GM23338 (cell line): ENCODE results near the gene SLC22A14. TPM values are rescaled to one million over a fixed set of nuclear protein-coding genes. Genes with fewer than 3 reads are reported as not detected.

Experiments
- ATAC-seq: fragments of 200-7000 bp; cut with Tn5 transposase; 3 replicates; pipeline ENCODE4 v1.9.1; 2020
- DNase-seq: peaks from one replicate; pipeline ENCODE4 v3.0.0-alpha.2; 2015; ENCODE audit warnings: low spot score
- H2AFZ ChIP-seq: fragments of 200-600 bp; sonication (generic); 2 replicates; pipeline ENCODE4 v1.8.0; 2016; ENCODE audit warnings: antibody characterized with exemption, mild to moderate bottlenecking, moderate library complexity
- H3F3A ChIP-seq: fragments of 200-600 bp; sonication (generic); replicated peaks from 2 replicates; pipeline ENCODE4 v1.8.0; 2017; ENCODE audit warnings: antibody characterized with exemption, mixed run types, low read depth
- H3K27ac ChIP-seq: fragments of 200-600 bp; sonication (generic); 2 replicates; pipeline ENCODE4 v1.6.1; 2016; ENCODE audit warnings: low read depth
- H3K27me3 ChIP-seq: fragments of 200-600 bp; sonication (generic); 2 replicates; pipeline ENCODE4 v1.8.0; 2016; ENCODE audit warnings: mild to moderate bottlenecking, mixed run types, moderate library complexity; ENCODE audit not compliant: insufficient read depth
- H3K36me3 ChIP-seq: fragments of 200-600 bp; sonication (generic); 2 replicates; pipeline ENCODE4 v1.8.0; 2016; ENCODE audit warnings: mild to moderate bottlenecking; ENCODE audit not compliant: insufficient read depth
- H3K4me1 ChIP-seq: fragments of 200-600 bp; sonication (generic); 2 replicates; pipeline ENCODE4 v1.8.0; 2016; ENCODE audit warnings: mild to moderate bottlenecking, moderate library complexity; ENCODE audit not compliant: insufficient read depth
- H3K4me2 ChIP-seq: fragments of 200-600 bp; sonication (generic); 2 replicates; pipeline ENCODE4 v1.7.1; 2017; ENCODE audit warnings: mixed run types
- H3K4me3 ChIP-seq: fragments of 200-600 bp; sonication (generic); 2 replicates; pipeline ENCODE4 v1.6.1; 2016; ENCODE audit warnings: mixed run types
- H3K79me2 ChIP-seq: fragments of 200-600 bp; sonication (generic); replicated peaks from 2 replicates; pipeline ENCODE4 v1.8.0; 2017; ENCODE audit warnings: mild to moderate bottlenecking; ENCODE audit not compliant: insufficient read depth
- H3K9me2 ChIP-seq: fragments of 200-600 bp; sonication (generic); 2 replicates; pipeline ENCODE4 v1.8.0; 2017; ENCODE audit not compliant: insufficient read depth
- H4K20me1 ChIP-seq: fragments of 200-600 bp; sonication (generic); replicated peaks from 2 replicates; pipeline ENCODE4 v1.8.0; 2017; ENCODE audit warnings: mild to moderate bottlenecking; ENCODE audit not compliant: insufficient read depth
- H3K27ac Mint-ChIP-seq: 2 replicates; pipeline ENCODE4 v1.8.0; 2020; ENCODE audit warnings: inconsistent platforms, mild to moderate bottlenecking, moderate library complexity, mixed read lengths
- H3K27me3 Mint-ChIP-seq: 3 replicates; pipeline ENCODE4 v1.8.0; 2022; ENCODE audit warnings: low read depth, mild to moderate bottlenecking, moderate library complexity, mixed read lengths, inconsistent platforms; ENCODE audit not compliant: insufficient read depth, poor library complexity
- H3K36me3 Mint-ChIP-seq: 3 replicates; pipeline ENCODE4 v1.8.0; 2021; ENCODE audit warnings: low read depth, mild to moderate bottlenecking, inconsistent platforms, moderate library complexity, mixed read lengths
- H3K4me1 Mint-ChIP-seq: 3 replicates; pipeline ENCODE4 v1.8.0; 2020; ENCODE audit warnings: mild to moderate bottlenecking, inconsistent platforms, mixed read lengths
- H3K4me3 Mint-ChIP-seq: 3 replicates; pipeline ENCODE4 v1.8.0; 2021; ENCODE audit warnings: moderate library complexity, mild to moderate bottlenecking, inconsistent platforms, mixed read lengths
- H3K9me3 Mint-ChIP-seq: 3 replicates; pipeline ENCODE4 v1.8.0; 2020; ENCODE audit warnings: moderate library complexity, mild to moderate bottlenecking, inconsistent platforms, mixed read lengths
- CTCF ChIP-seq, 2 experiments: fragments of 200-600 bp in 1 of 2; sonication (generic) in 1 of 2; conservative IDR thresholded peaks; 2 replicates each; pipeline versions ENCODE4 v1.5.1 to v1.6.1; 2016 to 2017; ENCODE audit warnings: antibody characterized with exemption in 2 of 2, low read depth in 2 of 2, mild to moderate bottlenecking in 2 of 2, moderate library complexity in 1 of 2
- ETS1 ChIP-seq: IDR thresholded peaks from 2 replicates; pipeline ENCODE4 v1.6.1; 2016; ENCODE audit warnings: antibody characterized with exemption
- EZH2 ChIP-seq: fragments of 200-600 bp; sonication (generic); IDR thresholded peaks from one replicate; pipeline ENCODE4 v1.8.0; 2017; ENCODE audit warnings: antibody characterized with exemption, mild to moderate bottlenecking, low read depth; ENCODE audit not compliant: unreplicated experiment
- EZH2phosphoT487 ChIP-seq: fragments of 200-600 bp; sonication (generic); IDR thresholded peaks from one replicate; pipeline ENCODE4 v1.8.1; 2018; ENCODE audit warnings: antibody characterized with exemption; ENCODE audit not compliant: unreplicated experiment
- NANOG ChIP-seq: IDR thresholded peaks from 2 replicates; pipeline ENCODE4 v1.6.1; 2016; ENCODE audit warnings: antibody characterized with exemption, borderline replicate concordance
- POLR2AphosphoS5 ChIP-seq: IDR thresholded peaks from 2 replicates; pipeline ENCODE4 v1.6.1; 2016; ENCODE audit warnings: antibody characterized with exemption, low read depth
- REST ChIP-seq: IDR thresholded peaks from one replicate; pipeline ENCODE4 v1.6.1; 2018; ENCODE audit warnings: antibody characterized with exemption; ENCODE audit not compliant: unreplicated experiment
- ZNF331 ChIP-seq: fragments of 250-450 bp; sonication (Bioruptor Pico); IDR thresholded peaks from 2 replicates; pipeline ENCODE4 v1.5.0; 2020; ENCODE audit warnings: low read depth, mild to moderate bottlenecking, moderate library complexity
- ZNF462 ChIP-seq: fragments of 250-450 bp; sonication (Bioruptor Pico); IDR thresholded peaks from 2 replicates; pipeline ENCODE4 v1.5.0; 2020; ENCODE audit warnings: mild to moderate bottlenecking, moderate library complexity
- polyA plus RNA-seq: library from polyadenylated mRNA; unstranded; fragments of >200 nt; fragmentation: Nextera tagmentation; extraction: Ambion mirVana; gene quantifications from 2 replicates; pipeline ENCODE4 v1.2.1, GENCODE V29; 2016
- total RNA-seq: library from RNA; depleted of rRNA; stranded (reverse); fragments of >200 nt; shearing (Covaris generic); gene quantifications from 2 replicates; pipeline ENCODE4 v1.2.3, GENCODE V29; 2014

Gene SLC22A14
- total and polyA plus RNA-seq, 2 experiments from 2014 or later, result not detected

GRCh38 chr3:38349684-38350359 lies 67.7 kb downstream of the SLC22A14 start:
- H3K4me3 Mint-ChIP-seq, result no peak overlapping the region
- Histone ChIP-seq H3K27ac (no peak overlapping the region), H3K27me3 (peaks cover 14% of the 10 kb centered on the region), H3K9me2 (no peaks in the 10 kb centered on the region), H3K36me3 (peaks cover 5% of the 10 kb centered on the region; the same call in 1 of the 2 replicates), H2AFZ (no peak overlapping the region), H3F3A (0 out of 2 replicates have a peak, but pooled peaks cover 3% of the 10 kb centered on the region), H4K20me1 (peaks cover 5% of the 10 kb centered on the region; the same call in 1 of the 2 replicates), H3K4me3 (no peak overlapping the region), H3K4me2 (no peak overlapping the region), H3K4me1 (no peaks in the 10 kb centered on the region; the same call in 1 of the 2 replicates), H3K79me2 (no peaks in the 10 kb centered on the region)
- H3K9me3 Mint-ChIP-seq, result no peaks in the 10 kb centered on the region; the same call in 2 of the 3 replicates
- H3K27ac Mint-ChIP-seq, result no peak overlapping the region
- H3K4me1 Mint-ChIP-seq, result peaks cover 2% of the 10 kb centered on the region; the same call in 1 of the 3 replicates
- no peak for ATAC-seq
- no peak for DNase-seq
- peaks cover 19% of the 10 kb centered on the region; the same call in 2 of the 3 replicates for H3K36me3 Mint-ChIP-seq
- TF ChIP-seq EZH2phosphoT487 (no peak), POLR2AphosphoS5 (no peak), REST (no peak), EZH2 (no peak), NANOG (no peak), ZNF462 (CRISPR knock-in tag) (no peak), ZNF331 (CRISPR knock-in tag) (no peak), CTCF (conservative IDR thresholded peaks at IDR 0.05; ENCODE audit: low read depth in 2 of 2) (no peak), ETS1 (no peak)
- peaks cover 18% of the 10 kb centered on the region for H3K27me3 Mint-ChIP-seq
